ENCODE results near the gene TENT5C. TPM values are rescaled to one million over a fixed set of nuclear protein-coding genes. Genes with fewer than 3 reads are reported as not detected.

TENT5C gene
- total and polyA plus RNA-seq, 9 of the 15 experiments (the other 6 are each of a cell fraction or from before 2014, with no cell fraction given) = 1.8 to 7.7 (median 4.0) TPM

- Histone ChIP-seq H3K4me2 (ENCODE audit: insufficient read depth, low read length) (no peak overlapping the region), H3K4me1 (replicated peaks in 1 of 2; ENCODE audit: control insufficient read depth in 2 of 2, insufficient read depth in 2 of 2, low read length in 2 of 2) (peaks cover 15 to 20% of the 10 kb centered on the region in 2 experiments), H3K9ac (ENCODE audit: insufficient read depth in 1 of 2, low read depth in 2 of 2, low read length in 2 of 2) (no peak overlapping the region), H2AFZ (ENCODE audit: low read depth, low read length) (no peak overlapping the region; the same call in 1 of the 2 replicates), H3K4me3 (no peak overlapping the region), H3K27me3 (ENCODE audit: control insufficient read depth in 2 of 2, insufficient read depth in 2 of 2, low read length in 2 of 2) (no peaks in the 10 kb centered on the region), H3K9me3 (replicated peaks; ENCODE audit: control insufficient read depth, insufficient read depth, low read depth, low read length) (no peaks in the 10 kb centered on the region), H3K9me1 (ENCODE audit: control insufficient read depth, insufficient read depth, low read length) (no peaks in the 10 kb centered on the region), H3K36me3 (ENCODE audit: control insufficient read depth, insufficient read depth, low read length) (no peaks in the 10 kb centered on the region), H3K79me2 (ENCODE audit: control insufficient read depth, insufficient read depth, low read length) (no peaks in the 10 kb centered on the region), H4K20me1 (replicated peaks; ENCODE audit: control insufficient read depth, insufficient read depth, low read length) (no peaks in the 10 kb centered on the region), H3K27ac (ENCODE audit: extremely low read depth, low read depth, low read length) (no peak overlapping the region)
- intact Hi-C loops (cut with micrococcal nuclease) = no loop called here
- POLR2A ChIA-PET = interaction anchor here (0.7 to 1.9 kb wide), 3 partner anchors 12 to 64 kb away, joined by 3 to 6 read pairs (median 3); no protein-coding TSS in a partner anchor
- ATAC-seq = peak; percentile 24; the same call in 1 of the 3 replicates
- 35% methylated on average over 6 of the region's 6 CpGs for WGBS (ENCODE audit: insufficient coverage, low coverage, missing lambda C conversion rate)
- CTCF ChIA-PET (ENCODE audit: low intra/inter-chr PET ratio) = no interaction called here
- in situ Hi-C loops (cut with MboI) = no loop called here
- DNase-seq (ENCODE audit: extremely low read depth in 1 of 4, low spot score in 3 of 4) = peak in 2 of 4 experiments; percentile 25 to 47
- no TSS peak for BruUV-seq (replicated peaks)
- no peak for FAIRE-seq
- TF ChIP-seq BRF1 (IDR thresholded peaks at IDR 0.05; ENCODE audit: borderline replicate concordance, extremely low read depth, insufficient read length) (no peak), CTCF (IDR thresholded peaks at IDR 0.05 in 2 of 3, conservative IDR thresholded peaks at IDR 0.05 in 1 of 3; ENCODE audit: insufficient read depth in 2 of 3, low read depth in 1 of 3, low read length in 3 of 3) (peak; percentile 28 to 43 (median 34); a peak in 4 of 6 replicates), MAFK (IDR thresholded peaks at IDR 0.05; ENCODE audit: low read length) (no peak)
- TF ChIP-seq, protein P1, sequence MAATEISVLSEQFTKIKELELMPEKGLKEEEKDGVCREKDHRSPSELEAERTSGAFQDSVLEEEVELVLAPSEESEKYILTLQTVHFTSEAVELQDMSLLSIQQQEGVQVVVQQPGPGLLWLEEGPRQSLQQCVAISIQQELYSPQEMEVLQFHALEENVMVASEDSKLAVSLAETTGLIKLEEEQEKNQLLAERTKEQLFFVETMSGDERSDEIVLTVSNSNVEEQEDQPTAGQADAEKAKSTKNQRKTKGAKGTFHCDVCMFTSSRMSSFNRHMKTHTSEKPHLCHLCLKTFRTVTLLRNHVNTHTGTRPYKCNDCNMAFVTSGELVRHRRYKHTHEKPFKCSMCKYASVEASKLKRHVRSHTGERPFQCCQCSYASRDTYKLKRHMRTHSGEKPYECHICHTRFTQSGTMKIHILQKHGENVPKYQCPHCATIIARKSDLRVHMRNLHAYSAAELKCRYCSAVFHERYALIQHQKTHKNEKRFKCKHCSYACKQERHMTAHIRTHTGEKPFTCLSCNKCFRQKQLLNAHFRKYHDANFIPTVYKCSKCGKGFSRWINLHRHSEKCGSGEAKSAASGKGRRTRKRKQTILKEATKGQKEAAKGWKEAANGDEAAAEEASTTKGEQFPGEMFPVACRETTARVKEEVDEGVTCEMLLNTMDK (IDR thresholded peaks at IDR 0.05; ENCODE audit: borderline replicate concordance, insufficient read depth, low read depth, low read length, poor library complexity, severe bottlenecking) = peak; percentile 23
- TF ChIP-seq, protein P2, sequence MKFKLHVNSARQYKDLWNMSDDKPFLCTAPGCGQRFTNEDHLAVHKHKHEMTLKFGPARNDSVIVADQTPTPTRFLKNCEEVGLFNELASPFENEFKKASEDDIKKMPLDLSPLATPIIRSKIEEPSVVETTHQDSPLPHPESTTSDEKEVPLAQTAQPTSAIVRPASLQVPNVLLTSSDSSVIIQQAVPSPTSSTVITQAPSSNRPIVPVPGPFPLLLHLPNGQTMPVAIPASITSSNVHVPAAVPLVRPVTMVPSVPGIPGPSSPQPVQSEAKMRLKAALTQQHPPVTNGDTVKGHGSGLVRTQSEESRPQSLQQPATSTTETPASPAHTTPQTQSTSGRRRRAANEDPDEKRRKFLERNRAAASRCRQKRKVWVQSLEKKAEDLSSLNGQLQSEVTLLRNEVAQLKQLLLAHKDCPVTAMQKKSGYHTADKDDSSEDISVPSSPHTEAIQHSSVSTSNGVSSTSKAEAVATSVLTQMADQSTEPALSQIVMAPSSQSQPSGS (CRISPR knock-in tag; IDR thresholded peaks at IDR 0.05) = no peak
These were observed 36.8 kb upstream of the TENT5C start for GRCh38 chr1:117568999-117569398.

Measured in K562 (cell line).